OCI-LY3 (cell line): ENCODE results near the gene APOB.

Source experiments
- H2AFZ ChIP-seq: fragments of 200-600, 300-600 bp; shearing (Covaris generic); 2 replicates; pipeline ENCODE4 v1.6.0; 2014; ENCODE audit warnings: antibody characterized with exemption, low read depth, low read length
- H3K27ac ChIP-seq: fragments of 200-600, 300-600 bp; sonication (generic); 2 replicates; pipeline ENCODE4 v1.5.1; 2014; ENCODE audit warnings: mild to moderate bottlenecking, low read length, moderate library complexity, mixed read lengths
- H3K27me3 ChIP-seq: fragments of 200-600, 300-600 bp; sonication (generic); 2 replicates; pipeline ENCODE4 v1.6.1; 2014; ENCODE audit warnings: low read depth, low read length, mixed read lengths
- H3K36me3 ChIP-seq: fragments of 200-600, 300-600 bp; sonication (generic); replicated peaks from 2 replicates; pipeline ENCODE3; 2014; ENCODE audit warnings: low read depth, low read length, mixed read lengths
- H3K4me1 ChIP-seq: fragments of 300-600, 200-600 bp; sonication (generic); 2 replicates; pipeline ENCODE4 v1.6.1; 2014; ENCODE audit warnings: low read length, mixed read lengths
- H3K4me2 ChIP-seq: fragments of 200-600, 300-600 bp; sonication (generic); 2 replicates; pipeline ENCODE4 v1.6.1; 2014; ENCODE audit warnings: low read length, mixed read lengths
- H3K4me3 ChIP-seq: fragments of 300-600, 200-600 bp; sonication (generic); 2 replicates; pipeline ENCODE4 v1.5.1; 2014; ENCODE audit warnings: antibody characterized with exemption, mild to moderate bottlenecking, low read length, moderate library complexity
- H3K79me2 ChIP-seq: fragments of 300-600, 200-600 bp; shearing (Covaris generic); 2 replicates; pipeline ENCODE4 v1.6.1; 2014; ENCODE audit warnings: mild to moderate bottlenecking, low read length, mixed read lengths
- H3K9ac ChIP-seq: fragments of 300-600, 200-600 bp; shearing (Covaris generic); 2 replicates; pipeline ENCODE4 v1.6.0; 2014; ENCODE audit warnings: mild to moderate bottlenecking, low read length, moderate library complexity
- H3K9me3 ChIP-seq: fragments of 200-600, 300-600 bp; shearing (Covaris generic); 2 replicates; pipeline ENCODE4 v1.6.1; 2014; ENCODE audit warnings: low read length, mixed read lengths; ENCODE audit not compliant: insufficient read depth
- H4K20me1 ChIP-seq: fragments of 200-600, 300-600 bp; sonication (generic); 2 replicates; pipeline ENCODE4 v1.6.1; 2016; ENCODE audit warnings: low read length, mixed read lengths; ENCODE audit not compliant: insufficient read depth
- CTCF ChIP-seq: fragments of 200-600, 300-600 bp; sonication (generic); IDR thresholded peaks from 2 replicates; pipeline ENCODE4 v1.5.1; 2014; ENCODE audit warnings: antibody characterized with exemption, low read length, low read depth
- EZH2phosphoT487 ChIP-seq: fragments of 200-600 bp; shearing (Covaris generic); IDR thresholded peaks from 2 replicates; pipeline ENCODE4 v1.6.1; 2018; ENCODE audit warnings: antibody characterized with exemption, mixed run types, low read depth

The APOB gene

GRCh38 chr2:21025690-21026478 lies 18.0 kb downstream of the APOB start:
- no peak overlapping the region for H3K4me2 ChIP-seq
- TF ChIP-seq EZH2phosphoT487 = no peak
- no peak for TF ChIP-seq CTCF
- H2AFZ ChIP-seq = no peak overlapping the region
- peaks cover 29% of the 10 kb centered on the region for H3K27me3 ChIP-seq
- no peak overlapping the region for H3K27ac ChIP-seq
- H3K79me2 ChIP-seq = no peaks in the 10 kb centered on the region
- H4K20me1 ChIP-seq = no peaks in the 10 kb centered on the region
- H3K36me3 ChIP-seq = no peaks in the 10 kb centered on the region
- H3K9ac ChIP-seq = no peak overlapping the region
- no peak overlapping the region for H3K4me3 ChIP-seq
- H3K4me1 ChIP-seq = no peaks in the 10 kb centered on the region
- H3K9me3 ChIP-seq = no peaks in the 10 kb centered on the region

GRCh38 chr2:21024722-21025389 lies 19.0 kb downstream of the APOB start:
- Histone ChIP-seq H3K36me3 (no peaks in the 10 kb centered on the region), H3K4me3 (no peak overlapping the region), H3K27me3 (peaks cover 39% of the 10 kb centered on the region), H3K4me2 (no peak overlapping the region), H2AFZ (no peak overlapping the region), H3K4me1 (no peaks in the 10 kb centered on the region), H3K79me2 (no peaks in the 10 kb centered on the region), H3K27ac (no peak overlapping the region), H3K9me3 (no peaks in the 10 kb centered on the region), H3K9ac (no peak overlapping the region), H4K20me1 (no peaks in the 10 kb centered on the region)
- no peak for TF ChIP-seq CTCF
- no peak for TF ChIP-seq EZH2phosphoT487

- H3K9ac ChIP-seq = no peak overlapping the region
- H4K20me1 ChIP-seq = no peaks in the 10 kb centered on the region
- no peaks in the 10 kb centered on the region for H3K79me2 ChIP-seq
- H3K27ac ChIP-seq = no peak overlapping the region
- H3K4me3 ChIP-seq = no peak overlapping the region
- H2AFZ ChIP-seq = no peak overlapping the region
- no peaks in the 10 kb centered on the region for H3K36me3 ChIP-seq
- no peaks in the 10 kb centered on the region for H3K4me1 ChIP-seq
- H3K9me3 ChIP-seq = no peaks in the 10 kb centered on the region
- H3K27me3 ChIP-seq = peaks cover 39% of the 10 kb centered on the region
- TF ChIP-seq CTCF = no peak
- no peak for TF ChIP-seq EZH2phosphoT487
- H3K4me2 ChIP-seq = no peak overlapping the region
Observed at GRCh38 chr2:21024198-21024597, 19.7 kb downstream of the APOB start.

GRCh38 chr2:21023419-21024181 lies 20.3 kb downstream of the APOB start:
- H3K27ac ChIP-seq = no peak overlapping the region
- no peak overlapping the region for H3K4me2 ChIP-seq
- H3K79me2 ChIP-seq = no peaks in the 10 kb centered on the region
- no peaks in the 10 kb centered on the region for H4K20me1 ChIP-seq
- TF ChIP-seq EZH2phosphoT487 (no peak), CTCF (no peak)
- H3K27me3 ChIP-seq = peaks cover 39% of the 10 kb centered on the region
- no peaks in the 10 kb centered on the region for H3K4me1 ChIP-seq
- no peak overlapping the region for H3K9ac ChIP-seq
- H3K36me3 ChIP-seq = no peaks in the 10 kb centered on the region
- no peak overlapping the region for H3K4me3 ChIP-seq
- no peaks in the 10 kb centered on the region for H3K9me3 ChIP-seq
- H2AFZ ChIP-seq = no peak overlapping the region
